HCT116 (cell line): ENCODE measurements around the gene CCT5.

Source experiments
- CTCF ChIP-seq, 3 experiments: fragments of 200-600 bp in 1 of 3; sonication (generic) in 1 of 3; IDR thresholded peaks in 2 of 3; conservative IDR thresholded peaks in 1 of 3; 2 replicates each; pipeline ENCODE4 v1.5.1; 2012 to 2017; ENCODE audit warnings: low read depth in 2 of 3, low read length in 2 of 3, antibody characterized with exemption in 1 of 3, borderline replicate concordance in 1 of 3, control low read depth in 1 of 3, mild to moderate bottlenecking in 1 of 3, mixed read lengths in 1 of 3, mixed run types in 1 of 3, moderate library complexity in 1 of 3; ENCODE audit not compliant: insufficient read depth in 1 of 3
- FOSL1 ChIP-seq: IDR thresholded peaks from 2 replicates; pipeline ENCODE4 v1.6.1; 2012; ENCODE audit warnings: low read depth
- MAX ChIP-seq: IDR thresholded peaks from 2 replicates; pipeline ENCODE4 v1.6.1; 2012
- POLR2A ChIP-seq: IDR thresholded peaks from 2 replicates; pipeline ENCODE4 v1.7.0; 2011; ENCODE audit warnings: borderline replicate concordance; ENCODE audit not compliant: insufficient read depth, insufficient read length; ENCODE audit errors: extremely low read depth

GRCh38 chr5:10244342-10244944 lies 5.6 kb upstream of the CCT5 start:
- TF ChIP-seq MAX (no peak), FOSL1 (no peak), POLR2A (no peak), CTCF (IDR thresholded peaks at IDR 0.05 in 2 of 3, conservative IDR thresholded peaks at IDR 0.05 in 1 of 3; ENCODE audit: borderline replicate concordance in 1 of 3, insufficient read depth in 1 of 3, low read depth in 2 of 3, low read length in 2 of 3) (no peak)
